ENCODE data around the gene ABCD1.

ABCD1 gene

DNA sequence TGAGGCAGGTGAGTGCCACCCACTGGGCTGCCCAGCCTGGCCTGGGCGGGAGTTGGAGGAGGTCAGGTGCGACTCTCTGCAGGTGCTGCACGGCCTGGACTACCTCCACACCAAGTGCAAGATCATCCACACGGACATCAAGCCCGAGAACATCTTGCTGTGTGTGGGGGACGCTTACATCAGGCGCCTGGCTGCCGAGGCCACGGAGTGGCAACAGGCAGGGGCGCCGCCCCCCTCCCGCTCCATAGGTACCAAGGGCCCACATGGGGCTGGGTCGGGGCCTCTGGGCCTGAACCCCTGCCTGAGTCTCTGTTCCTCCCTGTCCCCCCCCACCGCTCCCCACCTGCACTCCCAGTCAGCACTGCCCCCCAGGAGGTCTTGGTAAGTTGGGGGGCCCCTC is 58.2 kb downstream of the ABCD1 start:
- H3K4me3 ChIP-seq (ENCODE audit: low read depth, low read length) = no peak overlapping the region
- TF ChIP-seq, protein P1, sequence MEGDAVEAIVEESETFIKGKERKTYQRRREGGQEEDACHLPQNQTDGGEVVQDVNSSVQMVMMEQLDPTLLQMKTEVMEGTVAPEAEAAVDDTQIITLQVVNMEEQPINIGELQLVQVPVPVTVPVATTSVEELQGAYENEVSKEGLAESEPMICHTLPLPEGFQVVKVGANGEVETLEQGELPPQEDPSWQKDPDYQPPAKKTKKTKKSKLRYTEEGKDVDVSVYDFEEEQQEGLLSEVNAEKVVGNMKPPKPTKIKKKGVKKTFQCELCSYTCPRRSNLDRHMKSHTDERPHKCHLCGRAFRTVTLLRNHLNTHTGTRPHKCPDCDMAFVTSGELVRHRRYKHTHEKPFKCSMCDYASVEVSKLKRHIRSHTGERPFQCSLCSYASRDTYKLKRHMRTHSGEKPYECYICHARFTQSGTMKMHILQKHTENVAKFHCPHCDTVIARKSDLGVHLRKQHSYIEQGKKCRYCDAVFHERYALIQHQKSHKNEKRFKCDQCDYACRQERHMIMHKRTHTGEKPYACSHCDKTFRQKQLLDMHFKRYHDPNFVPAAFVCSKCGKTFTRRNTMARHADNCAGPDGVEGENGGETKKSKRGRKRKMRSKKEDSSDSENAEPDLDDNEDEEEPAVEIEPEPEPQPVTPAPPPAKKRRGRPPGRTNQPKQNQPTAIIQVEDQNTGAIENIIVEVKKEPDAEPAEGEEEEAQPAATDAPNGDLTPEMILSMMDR (IDR thresholded peaks at IDR 0.05; ENCODE audit: borderline replicate concordance, insufficient read depth, low read depth, low read length) = no peak

DNA sequence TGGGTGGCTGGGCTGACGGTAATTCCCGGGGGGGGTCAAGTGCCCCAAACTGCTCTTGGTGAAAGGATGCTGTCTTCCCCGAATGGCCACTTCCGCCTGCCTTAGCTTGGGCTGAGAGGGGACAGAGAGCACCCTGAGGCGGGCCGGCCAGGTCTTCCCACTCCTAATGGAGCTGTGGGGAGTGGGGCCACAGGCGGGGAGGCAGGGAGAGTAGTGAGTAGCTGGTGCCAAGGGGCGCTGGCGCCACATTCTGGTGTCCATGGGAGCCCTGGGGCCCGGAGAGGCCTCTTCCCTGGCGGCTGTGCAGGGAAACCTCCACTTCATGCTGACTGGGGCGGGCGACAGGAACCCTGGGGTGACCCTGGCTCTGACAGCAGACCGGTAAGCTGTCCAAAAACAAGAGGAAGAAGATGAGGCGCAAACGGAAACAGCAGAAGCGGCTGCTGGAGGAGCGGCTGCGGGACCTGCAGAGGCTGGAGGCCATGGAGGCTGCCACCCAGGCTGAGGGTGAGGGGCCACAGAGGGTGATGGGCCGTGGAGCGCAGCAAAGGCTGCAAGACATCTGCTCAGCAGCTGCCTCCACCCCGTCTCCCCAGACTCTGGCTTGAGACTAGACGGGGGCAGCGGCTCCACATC is 58.8 kb downstream of the ABCD1 start:
- no peak overlapping the region for H3K4me3 ChIP-seq (ENCODE audit: low read depth, low read length)
- TF ChIP-seq, protein P1 (IDR thresholded peaks at IDR 0.05; ENCODE audit: borderline replicate concordance, insufficient read depth, low read depth, low read length) = no peak

- TF ChIP-seq, protein P1 (IDR thresholded peaks at IDR 0.05; ENCODE audit: borderline replicate concordance, insufficient read depth, low read depth, low read length) = no peak
- H3K4me3 ChIP-seq (ENCODE audit: low read depth, low read length) = no peak overlapping the region
These were observed 59.8 kb downstream of the ABCD1 start for GRCh38 chrX:153784325-153784967.

- TF ChIP-seq, protein P1 (IDR thresholded peaks at IDR 0.05; ENCODE audit: borderline replicate concordance, insufficient read depth, low read depth, low read length) = no peak
These were observed 62.0 kb downstream of the ABCD1 start for GRCh38 chrX:153786669-153787068.

DNA sequence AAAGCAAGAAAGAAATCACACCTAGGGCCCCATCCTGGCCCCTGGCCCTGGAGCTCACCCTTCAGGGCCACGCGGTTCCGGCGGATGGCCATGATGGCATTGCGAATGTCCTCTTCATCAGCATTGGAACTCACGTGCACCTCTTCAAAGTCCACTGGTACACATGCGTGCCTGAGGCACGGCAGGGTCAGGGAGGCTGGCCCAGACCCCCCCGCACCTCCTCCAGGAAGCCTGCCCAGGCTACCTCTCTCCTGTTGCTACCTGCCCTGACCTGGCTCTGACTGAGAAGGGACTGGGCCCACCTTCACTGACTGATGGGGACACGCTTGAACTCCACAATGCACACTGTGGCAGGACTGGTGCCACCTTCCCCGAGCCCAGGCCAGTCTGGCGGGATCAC is 65.0 kb downstream of the ABCD1 start:
- H3K4me3 ChIP-seq (ENCODE audit: low read depth, low read length) = no peak overlapping the region
- TF ChIP-seq, protein P1 (IDR thresholded peaks at IDR 0.05; ENCODE audit: borderline replicate concordance, insufficient read depth, low read depth, low read length) = no peak

More at GRCh38 chrX:153786669-153787068, 62.0 kb downstream of the ABCD1 start:
- no peak overlapping the region for H3K4me3 ChIP-seq (ENCODE audit: low read depth, low read length)

- TF ChIP-seq, protein P1 (IDR thresholded peaks at IDR 0.05; ENCODE audit: borderline replicate concordance, insufficient read depth, low read depth, low read length) = no peak
These were observed 66.6 kb downstream of the ABCD1 start for GRCh38 chrX:153791104-153791852.

More at GRCh38 chrX:153791104-153791852, 66.6 kb downstream of the ABCD1 start:
- no peak overlapping the region for H3K4me3 ChIP-seq (ENCODE audit: low read depth, low read length)
